GM12892 (cell line): ENCODE measurements around the gene DPYD.

Source experiments
- POLR2A ChIP-seq: IDR thresholded peaks from 2 replicates; pipeline ENCODE4 v1.6.1; 2011; ENCODE audit warnings: low read depth, low read length, control low read depth
- POLR2AphosphoS5 ChIP-seq: IDR thresholded peaks from 2 replicates; pipeline ENCODE4 v1.6.1; 2011; ENCODE audit warnings: low read depth, low read length, control low read depth
- TAF1 ChIP-seq: IDR thresholded peaks from 2 replicates; pipeline ENCODE4 v1.6.1; 2011; ENCODE audit warnings: low read depth, mild to moderate bottlenecking, control low read depth, low read length, borderline replicate concordance

- TF ChIP-seq POLR2AphosphoS5 (no peak), POLR2A (no peak), TAF1 (no peak)
Measured at GRCh38 chr1:97334454-97334853, 586.4 kb downstream of the DPYD start.
